ENCODE data around the gene NEK3. TPM values are rescaled to one million over a fixed set of nuclear protein-coding genes. Genes with fewer than 3 reads are reported as not detected.

Gene NEK3
- total RNA-seq, 2 experiments from 2014 or later, result 18.2 to 32.2 TPM

GRCh38 chr13:52160506-52160905, 1.1 kb upstream of the NEK3 start:
- no peaks in the 10 kb centered on the region for H3K9me2 ChIP-seq (ENCODE audit: insufficient read depth, low read length)
- H3K9me3 ChIP-seq (ENCODE audit: low read length), result no peaks in the 10 kb centered on the region
- H2AFZ ChIP-seq (ENCODE audit: low read length), result no peak overlapping the region
- no peak for DNase-seq (ENCODE audit: low spot score)
- peaks cover 14% of the 10 kb centered on the region for H3K4me1 ChIP-seq (ENCODE audit: insufficient read depth, low read length, poor library complexity, severe bottlenecking)
- no peak overlapping the region for H3K4me2 ChIP-seq (ENCODE audit: low read length)
- ChIA-PET CTCF (ENCODE audit: unreplicated experiment) (no interaction called here), POLR2A (interaction anchor here (0.8 to 1.9 kb wide), 4 partner anchors 10 to 148 kb away, joined by 3 to 8 read pairs (median 3); partner anchors contain the start of gene ALG11)
- BruUV-seq (replicated peaks), result no TSS peak
- H3K4me3 ChIP-seq (ENCODE audit: low read depth, low read length, poor library complexity, severe bottlenecking), result no peak overlapping the region
- TF ChIP-seq EZH2phosphoT487 (IDR thresholded peaks at IDR 0.05; ENCODE audit: borderline replicate concordance, low read depth, low read length), result no peak
- TF ChIP-seq, protein P1, sequence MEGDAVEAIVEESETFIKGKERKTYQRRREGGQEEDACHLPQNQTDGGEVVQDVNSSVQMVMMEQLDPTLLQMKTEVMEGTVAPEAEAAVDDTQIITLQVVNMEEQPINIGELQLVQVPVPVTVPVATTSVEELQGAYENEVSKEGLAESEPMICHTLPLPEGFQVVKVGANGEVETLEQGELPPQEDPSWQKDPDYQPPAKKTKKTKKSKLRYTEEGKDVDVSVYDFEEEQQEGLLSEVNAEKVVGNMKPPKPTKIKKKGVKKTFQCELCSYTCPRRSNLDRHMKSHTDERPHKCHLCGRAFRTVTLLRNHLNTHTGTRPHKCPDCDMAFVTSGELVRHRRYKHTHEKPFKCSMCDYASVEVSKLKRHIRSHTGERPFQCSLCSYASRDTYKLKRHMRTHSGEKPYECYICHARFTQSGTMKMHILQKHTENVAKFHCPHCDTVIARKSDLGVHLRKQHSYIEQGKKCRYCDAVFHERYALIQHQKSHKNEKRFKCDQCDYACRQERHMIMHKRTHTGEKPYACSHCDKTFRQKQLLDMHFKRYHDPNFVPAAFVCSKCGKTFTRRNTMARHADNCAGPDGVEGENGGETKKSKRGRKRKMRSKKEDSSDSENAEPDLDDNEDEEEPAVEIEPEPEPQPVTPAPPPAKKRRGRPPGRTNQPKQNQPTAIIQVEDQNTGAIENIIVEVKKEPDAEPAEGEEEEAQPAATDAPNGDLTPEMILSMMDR (conservative IDR thresholded peaks at IDR 0.05; ENCODE audit: low read length), result no peak
- H4K20me1 ChIP-seq (ENCODE audit: insufficient read depth, low read length), result no peaks in the 10 kb centered on the region
- intact Hi-C loops (cut with micrococcal nuclease; ENCODE audit: unreplicated experiment), result no loop called here
- peaks cover 1% of the 10 kb centered on the region for H3K36me3 ChIP-seq (ENCODE audit: insufficient read depth, low read length)
- H3K27ac ChIP-seq (ENCODE audit: low read depth, low read length, poor library complexity, severe bottlenecking), result no peak overlapping the region
- no peaks in the 10 kb centered on the region; the same call in 1 of the 2 replicates for H3K79me2 ChIP-seq (ENCODE audit: insufficient read depth, low read depth, low read length)

GRCh38 chr13:52160053-52160452, 656 bp upstream of the NEK3 start:
- Histone ChIP-seq H4K20me1 (ENCODE audit: insufficient read depth, low read length) (no peaks in the 10 kb centered on the region), H3K9me2 (ENCODE audit: insufficient read depth, low read length) (no peaks in the 10 kb centered on the region), H2AFZ (ENCODE audit: low read length) (peak overlapping the region; percentile 82), H3K9me3 (ENCODE audit: low read length) (no peaks in the 10 kb centered on the region), H3K4me2 (ENCODE audit: low read length) (peak overlapping the region; percentile 61), H3K79me2 (ENCODE audit: insufficient read depth, low read depth, low read length) (no peaks in the 10 kb centered on the region; the same call in 1 of the 2 replicates), H3K27ac (ENCODE audit: low read depth, low read length, poor library complexity, severe bottlenecking) (no peak overlapping the region), H3K4me1 (ENCODE audit: insufficient read depth, low read length, poor library complexity, severe bottlenecking) (peaks cover 14% of the 10 kb centered on the region), H3K36me3 (ENCODE audit: insufficient read depth, low read length) (peaks cover 1% of the 10 kb centered on the region; the same call in 1 of the 2 replicates), H3K4me3 (ENCODE audit: low read depth, low read length, poor library complexity, severe bottlenecking) (peak overlapping the region; percentile 84)
- POLR2A ChIA-PET, result interaction anchor here (0.6 to 1.9 kb wide), 7 partner anchors 10 to 768 kb away, joined by 3 to 8 read pairs (median 3); partner anchors contain the start of gene ALG11
- CTCF ChIA-PET (ENCODE audit: unreplicated experiment), result no interaction called here
- BruUV-seq (replicated peaks), result no TSS peak
- no peak for DNase-seq (ENCODE audit: low spot score)
- TF ChIP-seq EZH2phosphoT487 (IDR thresholded peaks at IDR 0.05; ENCODE audit: borderline replicate concordance, low read depth, low read length), result no peak
- TF ChIP-seq, protein P1 (conservative IDR thresholded peaks at IDR 0.05; ENCODE audit: low read length), result no peak
- intact Hi-C loops (cut with micrococcal nuclease; ENCODE audit: unreplicated experiment), result no loop called here

DNA sequence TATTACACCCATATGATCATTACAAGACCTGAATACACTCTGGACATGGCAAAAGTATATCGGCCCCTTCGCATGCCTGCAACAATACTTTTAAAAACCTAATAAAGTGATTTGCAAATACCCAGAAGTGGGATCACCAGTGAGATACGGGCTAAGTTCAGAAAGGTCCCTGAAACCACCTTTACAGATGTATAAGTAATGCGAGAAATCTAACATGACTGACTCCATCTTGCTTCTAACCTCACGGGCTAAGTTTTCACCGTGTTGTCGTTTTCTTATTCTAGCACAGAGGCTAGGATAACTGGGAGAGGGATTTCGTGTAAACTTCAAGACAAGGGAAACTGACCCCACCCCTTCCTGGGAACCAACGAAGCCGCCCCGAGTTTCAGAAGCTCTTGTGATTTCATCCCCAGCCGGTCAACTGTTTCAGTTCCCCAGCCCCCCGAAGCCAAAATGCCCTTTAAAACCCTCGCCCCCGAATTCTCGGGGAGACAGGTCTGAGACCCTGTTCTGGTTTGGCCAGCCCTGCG, 703 bp downstream of the NEK3 start:
- H3K79me2 ChIP-seq (ENCODE audit: insufficient read depth, low read depth, low read length), result no peaks in the 10 kb centered on the region; the same call in 1 of the 2 replicates
- POLR2A ChIA-PET, result interaction anchor here (0.6 to 1.9 kb wide), 3 partner anchors 10 to 744 kb away, joined by 3 to 8 read pairs (median 4); no protein-coding TSS in a partner anchor
- BruUV-seq (replicated peaks), result no TSS peak

More for the DNA sequence above, 703 bp downstream of the NEK3 start:
- no peak for DNase-seq (ENCODE audit: low spot score)
- Histone ChIP-seq H3K4me2 (ENCODE audit: low read length) (peak overlapping the region; percentile 61), H2AFZ (ENCODE audit: low read length) (peak overlapping the region; percentile 82), H3K36me3 (ENCODE audit: insufficient read depth, low read length) (peaks cover 7% of the 10 kb centered on the region; the same call in 1 of the 2 replicates), H4K20me1 (ENCODE audit: insufficient read depth, low read length) (no peaks in the 10 kb centered on the region), H3K9me3 (ENCODE audit: low read length) (no peaks in the 10 kb centered on the region), H3K27ac (ENCODE audit: low read depth, low read length, poor library complexity, severe bottlenecking) (peak overlapping the region; percentile 7), H3K4me3 (ENCODE audit: low read depth, low read length, poor library complexity, severe bottlenecking) (peak overlapping the region; percentile 84), H3K4me1 (ENCODE audit: insufficient read depth, low read length, poor library complexity, severe bottlenecking) (peaks cover 14% of the 10 kb centered on the region), H3K9me2 (ENCODE audit: insufficient read depth, low read length) (no peaks in the 10 kb centered on the region)
- CTCF ChIA-PET (ENCODE audit: unreplicated experiment), result interaction anchor here (0.6 kb wide), 1 partner anchor 246 kb away, joined by 3 read pairs; no protein-coding TSS in a partner anchor
- intact Hi-C loops (cut with micrococcal nuclease; ENCODE audit: unreplicated experiment), result loop anchor here (1.0 to 10.0 kb wide), 3 partner anchors 34 to 296 kb away; partner anchors contain the start of genes ALG11, CKAP2 and VPS36
- no peak for TF ChIP-seq EZH2phosphoT487 (IDR thresholded peaks at IDR 0.05; ENCODE audit: borderline replicate concordance, low read depth, low read length)
- TF ChIP-seq, protein P1 (conservative IDR thresholded peaks at IDR 0.05; ENCODE audit: low read length), result no peak
